GM12875 (cell line): ENCODE results near the gene MGRN1.

Experiments
- H3K4me3 ChIP-seq: one replicate; pipeline ENCODE4 v1.5.1; 2011; ENCODE audit warnings: low read depth, low read length, control low read depth
- TF ChIP-seq, protein P1 (sequence below): IDR thresholded peaks from 2 replicates; pipeline ENCODE4 v1.5.1; 2011; ENCODE audit warnings: low read depth, mild to moderate bottlenecking, control low read depth, inconsistent platforms, low read length, moderate library complexity, borderline replicate concordance; ENCODE audit not compliant: insufficient read depth

MGRN1 gene

DNA sequence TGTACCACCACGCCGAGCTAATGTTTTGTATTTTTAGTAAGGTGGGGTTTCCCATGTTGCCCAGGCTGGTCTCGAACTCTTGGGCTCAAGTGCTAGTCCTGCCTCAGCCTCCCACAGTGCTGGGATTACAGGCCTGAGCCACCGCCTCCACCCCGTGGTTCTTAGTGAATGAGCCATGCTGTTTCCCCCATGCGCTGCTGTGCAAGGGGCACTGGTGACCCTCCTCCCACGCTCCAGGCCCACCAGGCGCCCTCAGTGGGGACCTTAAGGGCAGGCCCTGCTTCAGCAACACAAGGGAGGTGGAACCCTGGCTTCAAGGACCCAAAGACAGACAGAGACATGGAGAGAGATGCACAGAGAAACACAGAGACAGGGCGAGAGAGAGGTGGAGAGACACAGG, 53.4 kb downstream of the MGRN1 start:
- H3K4me3 ChIP-seq = no peak overlapping the region
- TF ChIP-seq, protein P1, sequence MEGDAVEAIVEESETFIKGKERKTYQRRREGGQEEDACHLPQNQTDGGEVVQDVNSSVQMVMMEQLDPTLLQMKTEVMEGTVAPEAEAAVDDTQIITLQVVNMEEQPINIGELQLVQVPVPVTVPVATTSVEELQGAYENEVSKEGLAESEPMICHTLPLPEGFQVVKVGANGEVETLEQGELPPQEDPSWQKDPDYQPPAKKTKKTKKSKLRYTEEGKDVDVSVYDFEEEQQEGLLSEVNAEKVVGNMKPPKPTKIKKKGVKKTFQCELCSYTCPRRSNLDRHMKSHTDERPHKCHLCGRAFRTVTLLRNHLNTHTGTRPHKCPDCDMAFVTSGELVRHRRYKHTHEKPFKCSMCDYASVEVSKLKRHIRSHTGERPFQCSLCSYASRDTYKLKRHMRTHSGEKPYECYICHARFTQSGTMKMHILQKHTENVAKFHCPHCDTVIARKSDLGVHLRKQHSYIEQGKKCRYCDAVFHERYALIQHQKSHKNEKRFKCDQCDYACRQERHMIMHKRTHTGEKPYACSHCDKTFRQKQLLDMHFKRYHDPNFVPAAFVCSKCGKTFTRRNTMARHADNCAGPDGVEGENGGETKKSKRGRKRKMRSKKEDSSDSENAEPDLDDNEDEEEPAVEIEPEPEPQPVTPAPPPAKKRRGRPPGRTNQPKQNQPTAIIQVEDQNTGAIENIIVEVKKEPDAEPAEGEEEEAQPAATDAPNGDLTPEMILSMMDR = no peak

DNA sequence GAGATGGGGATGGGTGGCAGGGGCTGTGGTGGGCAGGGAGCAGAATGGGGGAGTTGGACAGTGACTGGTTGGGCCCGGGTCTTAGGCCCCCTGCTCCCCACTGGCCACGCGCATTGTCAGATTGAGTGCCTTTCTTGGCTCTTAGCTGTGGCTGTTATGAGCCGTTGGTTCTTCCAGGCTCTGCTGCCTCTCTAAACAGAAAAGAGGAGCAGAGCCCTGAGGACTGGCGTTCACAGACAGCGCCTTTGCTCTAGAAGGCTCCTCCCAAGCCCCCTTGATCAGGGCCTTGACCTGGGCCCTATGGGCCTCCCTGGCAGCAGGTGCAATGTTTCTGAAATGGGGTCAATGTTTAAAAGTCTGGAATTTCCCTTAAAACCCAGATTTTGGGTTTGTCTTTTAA, 54.0 kb downstream of the MGRN1 start:
- H3K4me3 ChIP-seq = no peak overlapping the region
- TF ChIP-seq, protein P1 = no peak

DNA sequence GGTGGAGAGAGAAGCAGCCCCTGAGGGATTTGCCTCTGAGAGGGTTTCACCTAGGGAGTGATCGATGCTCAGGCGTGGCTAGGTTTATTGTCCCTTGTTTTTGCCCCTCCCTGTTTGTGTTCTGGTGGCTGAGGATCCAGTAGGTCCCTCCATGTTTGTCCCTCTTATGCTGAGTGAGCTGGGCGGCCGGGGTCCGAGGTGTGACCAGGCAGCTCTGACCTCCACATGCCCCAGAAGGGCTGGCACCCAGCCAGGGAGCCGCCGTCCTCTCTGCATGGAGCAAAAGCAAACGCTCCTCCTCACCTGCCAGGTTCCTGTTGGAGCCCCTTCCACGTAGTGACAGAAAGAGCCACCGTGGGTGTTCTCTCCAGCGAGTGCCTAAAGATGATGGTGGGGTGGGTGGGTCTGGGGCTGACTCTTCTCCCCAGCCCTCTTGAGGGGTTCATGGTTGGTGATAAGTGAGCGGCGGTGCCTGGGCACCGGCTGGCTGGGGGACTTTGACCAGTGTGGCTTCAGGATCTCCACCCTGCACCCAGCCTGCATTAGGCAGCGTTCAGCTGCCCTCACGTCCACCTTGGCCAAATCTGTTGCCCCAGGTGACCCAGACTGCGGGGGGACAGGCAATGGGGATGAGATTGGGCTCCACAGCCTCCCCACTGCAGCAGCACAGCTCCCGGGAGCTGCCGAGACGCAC, 54.7 kb downstream of the MGRN1 start:
- TF ChIP-seq, protein P1 = no peak
- peak overlapping the region; percentile 10 for H3K4me3 ChIP-seq

DNA sequence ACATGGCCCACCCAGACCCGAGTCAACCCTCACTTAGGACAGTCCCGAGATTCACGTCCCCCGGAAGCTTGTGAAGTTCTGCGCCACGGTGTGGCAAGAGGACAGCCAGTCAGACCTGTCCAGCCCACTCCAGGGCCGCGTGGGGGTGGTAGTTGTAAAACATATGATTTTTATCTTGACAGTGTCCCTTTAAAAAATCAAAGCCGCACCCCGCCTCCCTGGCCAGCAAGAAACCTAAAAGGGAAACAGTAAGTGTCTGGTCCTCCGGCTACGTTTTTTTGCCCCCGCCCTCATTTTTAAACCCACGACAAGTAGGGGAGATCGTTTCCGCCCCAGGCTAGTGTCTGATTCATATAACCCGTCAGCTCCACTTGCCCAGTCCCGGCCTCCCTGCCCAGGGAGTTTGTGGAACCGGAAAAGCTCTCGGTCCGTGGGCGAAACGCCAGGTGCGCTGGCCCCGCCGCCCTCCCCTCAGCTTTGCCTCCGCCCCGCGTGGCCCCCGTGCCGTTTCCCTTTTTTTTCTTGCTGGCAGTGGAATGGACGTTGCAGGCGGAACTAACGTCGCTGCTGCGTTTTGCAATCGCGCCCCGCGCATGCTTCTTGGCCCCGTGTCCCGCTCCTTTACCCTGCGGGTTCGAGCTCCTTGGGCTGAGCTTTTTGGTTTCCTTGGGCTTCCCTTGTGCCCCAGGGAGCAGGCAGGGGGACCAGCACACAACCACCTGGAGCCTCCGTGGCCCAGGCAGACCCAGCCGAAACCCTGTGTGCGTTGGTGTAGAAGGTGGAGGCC, 55.4 kb downstream of the MGRN1 start:
- peak overlapping the region; percentile 35 for H3K4me3 ChIP-seq
- TF ChIP-seq, protein P1 = no peak

DNA sequence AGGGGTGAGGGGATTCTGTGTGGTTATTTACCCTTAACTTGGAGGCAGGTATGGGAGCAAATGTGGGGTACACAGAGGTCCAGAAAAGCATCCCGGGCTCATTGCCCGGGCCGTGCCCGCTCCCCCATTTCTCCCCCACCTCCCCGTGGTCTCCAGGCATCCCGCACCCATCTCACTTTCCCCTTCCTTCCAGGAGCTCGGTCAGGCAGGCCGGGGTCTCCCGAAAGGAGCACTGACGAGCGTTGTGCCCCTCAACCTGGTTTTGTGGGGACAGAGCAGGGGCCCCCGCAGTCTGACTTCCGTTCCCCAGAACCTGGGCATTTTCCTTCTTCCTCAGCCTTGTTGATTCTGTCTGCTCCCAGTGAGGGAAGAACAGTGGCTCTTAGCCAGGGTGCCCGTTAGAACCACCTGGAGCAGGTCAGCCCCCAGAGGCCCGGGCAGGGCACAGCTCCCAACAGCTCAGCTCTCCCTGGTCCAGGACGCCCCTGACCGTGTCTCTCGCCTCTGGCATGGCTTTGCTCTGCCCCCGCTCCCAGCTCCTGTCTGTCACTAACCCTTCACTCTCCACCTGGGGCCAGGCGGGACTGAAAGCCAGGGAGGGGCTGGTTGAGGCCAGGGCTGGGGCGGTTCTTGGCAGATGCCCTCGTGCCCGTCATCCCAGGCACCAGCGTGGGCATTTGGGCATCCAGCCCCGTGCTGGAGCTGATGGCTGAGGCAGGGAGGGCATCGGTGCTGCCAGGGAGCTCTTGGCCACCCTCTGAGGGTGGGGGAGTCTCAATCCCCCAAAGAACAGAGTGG, 56.2 kb downstream of the MGRN1 start:
- TF ChIP-seq, protein P1 = no peak
- peak overlapping the region; percentile 35 for H3K4me3 ChIP-seq

DNA sequence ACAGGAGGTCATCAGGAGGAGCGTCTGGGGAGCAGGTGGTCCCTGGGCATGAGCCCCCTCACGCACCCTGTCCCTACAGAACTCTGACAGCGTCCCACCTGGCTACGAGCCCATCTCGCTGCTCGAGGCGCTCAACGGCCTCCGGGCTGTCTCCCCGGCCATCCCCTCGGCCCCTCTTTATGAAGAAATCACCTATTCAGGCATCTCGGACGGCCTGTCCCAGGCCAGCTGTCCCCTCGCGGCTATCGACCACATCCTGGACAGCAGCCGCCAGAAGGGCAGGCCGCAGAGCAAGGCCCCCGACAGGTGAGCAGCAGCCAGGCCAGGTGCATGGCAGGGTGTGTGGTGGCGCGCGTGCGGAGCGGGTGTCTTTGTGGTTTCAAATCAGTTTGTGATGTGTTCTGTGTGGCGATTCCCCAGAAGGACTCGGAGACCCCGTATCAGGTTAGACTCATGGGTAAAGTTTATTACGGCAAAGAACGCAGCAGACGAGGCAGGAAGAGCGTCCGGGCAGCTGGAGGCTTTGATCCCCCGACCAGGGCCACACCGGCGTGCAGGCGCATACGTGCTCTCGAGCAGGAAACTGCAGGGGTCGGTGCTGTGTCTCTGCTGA, 57.0 kb downstream of the MGRN1 start:
- TF ChIP-seq, protein P1 = no peak
- no peak overlapping the region for H3K4me3 ChIP-seq
